ENCODE results near the gene PRR12. TPM values are rescaled to one million over a fixed set of nuclear protein-coding genes. Genes with fewer than 3 reads are reported as not detected.
A peak's percentile ranks its signal among the peaks of the same experiment; 100 is the strongest.

PRR12 gene
- total and polyA plus RNA-seq, 2 donors (not counting 1 experiment from before 2014, with no cell fraction given), result 8.4 to 70.7 TPM

DNA sequence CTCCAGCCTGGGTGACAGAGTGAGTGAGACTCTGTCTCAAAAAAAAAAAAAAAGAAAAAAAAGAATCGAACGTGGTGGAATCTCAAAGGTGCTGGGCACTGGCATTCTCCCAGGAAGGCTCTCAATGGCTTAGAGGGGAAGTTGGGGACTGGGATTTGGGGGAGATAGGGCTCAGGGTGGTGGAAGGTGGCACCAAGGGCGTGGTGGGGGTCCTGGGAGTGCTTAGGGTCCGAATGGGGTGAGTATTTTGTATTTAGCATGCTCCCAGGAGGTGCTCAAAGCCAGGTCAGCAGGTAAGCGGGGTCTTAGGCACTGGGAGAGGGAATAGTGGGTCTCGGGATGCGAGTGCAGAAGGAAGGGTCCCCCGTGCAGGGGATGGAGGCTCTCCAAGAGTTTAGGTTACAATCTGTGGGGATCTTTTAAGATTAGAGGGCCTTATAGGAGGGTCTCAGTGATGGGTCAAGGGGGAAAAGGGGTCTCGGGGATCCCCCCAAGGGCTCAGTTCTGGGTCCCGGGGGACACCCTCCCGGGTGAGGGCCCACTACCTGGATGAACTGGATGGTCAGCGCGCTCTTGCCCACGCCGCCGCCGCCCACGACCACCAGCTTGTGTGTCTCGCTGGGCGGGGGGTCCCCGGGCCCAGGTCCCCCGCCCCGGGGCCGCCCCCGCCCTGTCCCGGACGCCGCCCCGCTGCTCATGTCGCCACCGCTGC, 48.6 kb downstream of the PRR12 start:
- peaks cover 37% of the 10 kb centered on the region for H3K79me2 ChIP-seq (ENCODE audit: control insufficient read depth, insufficient read depth, low read length)
- ChIA-PET CTCF (interaction anchor here (0.6 to 2.3 kb wide), 11 partner anchors 25 to 249 kb away, joined by 3 to 10 read pairs (median 4); partner anchors contain the start of genes BCL2L12, IRF3, PRMT1 and RPS11), POLR2A (interaction anchor here (0.6 to 3.4 kb wide), 14 partner anchors 13 to 236 kb away, joined by 3 to 53 read pairs (median 5); partner anchors contain the start of genes ALDH16A1, BCL2L12, IRF3 and NOSIP)
- peaks cover 7% of the 10 kb centered on the region for H4K20me1 ChIP-seq (ENCODE audit: control insufficient read depth, insufficient read depth, low read length, poor library complexity, severe bottlenecking)
- peak overlapping the region in 1 of 2 donors; percentile 96 for H3K27ac ChIP-seq (ENCODE audit: low read length in 2 of 2)
- H3K36me3 ChIP-seq (replicated peaks in 1 of 2; ENCODE audit: control extremely low read depth in 1 of 2, control insufficient read depth in 1 of 2, extremely low read depth in 1 of 2, insufficient read depth in 2 of 2, low read length in 1 of 2), result no peaks in the 10 kb centered on the region
- ATAC-seq (ENCODE audit: low read depth) (no peak), DNase-seq (no peak)
- H3K9me3 ChIP-seq (ENCODE audit: control extremely low read depth in 1 of 3, control insufficient read depth in 2 of 3, insufficient read depth in 1 of 3, low read length in 2 of 3), result no peaks in the 10 kb centered on the region
- no peaks in the 10 kb centered on the region for H3K27me3 ChIP-seq (replicated peaks in 1 of 4; ENCODE audit: control extremely low read depth in 1 of 4, control insufficient read depth in 3 of 4, insufficient read depth in 4 of 4, low read length in 3 of 4)
- WGBS (ENCODE audit: insufficient coverage), result 4% methylated on average over 30 of the region's 31 CpGs
- TF ChIP-seq, protein P1, sequence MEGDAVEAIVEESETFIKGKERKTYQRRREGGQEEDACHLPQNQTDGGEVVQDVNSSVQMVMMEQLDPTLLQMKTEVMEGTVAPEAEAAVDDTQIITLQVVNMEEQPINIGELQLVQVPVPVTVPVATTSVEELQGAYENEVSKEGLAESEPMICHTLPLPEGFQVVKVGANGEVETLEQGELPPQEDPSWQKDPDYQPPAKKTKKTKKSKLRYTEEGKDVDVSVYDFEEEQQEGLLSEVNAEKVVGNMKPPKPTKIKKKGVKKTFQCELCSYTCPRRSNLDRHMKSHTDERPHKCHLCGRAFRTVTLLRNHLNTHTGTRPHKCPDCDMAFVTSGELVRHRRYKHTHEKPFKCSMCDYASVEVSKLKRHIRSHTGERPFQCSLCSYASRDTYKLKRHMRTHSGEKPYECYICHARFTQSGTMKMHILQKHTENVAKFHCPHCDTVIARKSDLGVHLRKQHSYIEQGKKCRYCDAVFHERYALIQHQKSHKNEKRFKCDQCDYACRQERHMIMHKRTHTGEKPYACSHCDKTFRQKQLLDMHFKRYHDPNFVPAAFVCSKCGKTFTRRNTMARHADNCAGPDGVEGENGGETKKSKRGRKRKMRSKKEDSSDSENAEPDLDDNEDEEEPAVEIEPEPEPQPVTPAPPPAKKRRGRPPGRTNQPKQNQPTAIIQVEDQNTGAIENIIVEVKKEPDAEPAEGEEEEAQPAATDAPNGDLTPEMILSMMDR (IDR thresholded peaks at IDR 0.05), result no peak
- TF ChIP-seq EZH2 (IDR thresholded peaks at IDR 0.05; ENCODE audit: borderline replicate concordance, insufficient read depth, low read depth, low read length, poor library complexity, severe bottlenecking), result no peak
- intact Hi-C loops (cut with micrococcal nuclease), result loop anchor here (1.0 to 2.0 kb wide), 8 partner anchors 26 to 1275 kb away; partner anchors contain the start of genes BCL2L12, IRF3, NOSIP and PNKP
- H3K9ac ChIP-seq (ENCODE audit: low read length), result peak overlapping the region; percentile 72
- peaks cover 50% of the 10 kb centered on the region for H3K4me1 Mint-ChIP-seq
- H2AFZ ChIP-seq (ENCODE audit: insufficient read depth, low read depth, low read length, poor library complexity, severe bottlenecking), result peak overlapping the region; percentile 73
- peak overlapping the region; percentile 95 for H3K4me3 Mint-ChIP-seq
- peaks cover 37 to 54% of the 10 kb centered on the region in 2 donors for H3K4me1 ChIP-seq (ENCODE audit: control insufficient read depth in 2 of 2, insufficient read depth in 2 of 2, low read length in 2 of 2)
- peak overlapping the region; percentile 15 for H3K27ac Mint-ChIP-seq
- peak overlapping the region; percentile 95 for H3K4me2 ChIP-seq (replicated peaks; ENCODE audit: low read depth, low read length, poor library complexity, severe bottlenecking)
- H3K4me3 ChIP-seq (ENCODE audit: control extremely low read depth in 1 of 5, extremely low read depth in 1 of 5, insufficient read depth in 1 of 5, low read depth in 2 of 5, low read length in 4 of 5), result peak overlapping the region in 4 of 5 experiments; percentile 52 to 74 (median 68)
- no peaks in the 10 kb centered on the region for H3K9me3 Mint-ChIP-seq (ENCODE audit: insufficient read depth)
- no peaks in the 10 kb centered on the region for H3K27me3 Mint-ChIP-seq
